ENCODE data around the gene CHRNE.

Gene CHRNE

GRCh38 chr17:4851084-4851483 lies 51.8 kb downstream of the CHRNE start:
- no peak for DNase-seq (ENCODE audit: low read depth in 2 of 2)
- no peak overlapping the region for H3K4me3 ChIP-seq (replicated peaks in 1 of 2; ENCODE audit: low read depth in 2 of 2, low read length in 2 of 2)
- TF ChIP-seq CTCF (IDR thresholded peaks at IDR 0.05; ENCODE audit: low read depth, low read length) = no peak

DNA sequence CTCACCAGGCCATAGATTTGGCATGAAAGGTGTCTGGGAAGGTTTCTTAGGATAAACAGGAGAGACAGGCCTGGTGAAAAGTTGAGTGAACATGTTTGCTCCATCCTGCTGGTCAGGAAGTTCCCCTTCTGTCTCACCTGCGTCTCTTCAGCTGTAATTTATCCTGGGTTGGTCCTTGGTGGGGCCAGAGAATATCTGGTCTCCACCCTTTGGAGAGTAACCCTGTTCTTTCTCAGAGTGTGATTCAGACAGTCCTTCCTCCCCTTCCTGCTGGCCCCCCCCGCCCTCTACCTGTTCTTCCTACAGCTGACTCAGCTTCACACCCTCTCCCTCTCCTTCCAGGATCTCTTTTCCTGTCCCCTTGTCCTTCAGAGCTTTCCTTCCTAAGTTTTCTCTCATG lies 52.7 kb downstream of the CHRNE start:
- DNase-seq (ENCODE audit: low read depth in 2 of 2) = no peak
- H3K4me3 ChIP-seq (replicated peaks in 1 of 2; ENCODE audit: low read depth in 2 of 2, low read length in 2 of 2) = no peak overlapping the region
- TF ChIP-seq CTCF (IDR thresholded peaks at IDR 0.05; ENCODE audit: low read depth, low read length) = no peak

- DNase-seq (ENCODE audit: low read depth in 2 of 2) = no peak
- TF ChIP-seq CTCF (IDR thresholded peaks at IDR 0.05; ENCODE audit: low read depth, low read length) = no peak
Observed at GRCh38 chr17:4849011-4849536, 53.8 kb downstream of the CHRNE start.

More at GRCh38 chr17:4849011-4849536, 53.8 kb downstream of the CHRNE start:
- no peak overlapping the region for H3K4me3 ChIP-seq (replicated peaks in 1 of 2; ENCODE audit: low read depth in 2 of 2, low read length in 2 of 2)

Data from cardiac fibroblast (primary cell).